Right lobe of liver (tissue), 6 donors: Measurements from ENCODE around the gene ARHGAP12. TPM values are rescaled to one million over a fixed set of nuclear protein-coding genes. Genes with fewer than 3 reads are reported as not detected.
A peak's percentile ranks its signal among the peaks of the same experiment; 100 is the strongest.

Experiments used
- ATAC-seq, 4 donors: fragments of 200-7000 bp; cut with Tn5 transposase; one replicate each; pipeline ENCODE4 v1.9.1; 2020; ENCODE audit warnings: mild to moderate bottlenecking in 4 of 4, moderate library complexity in 4 of 4
- DNase-seq, 3 donors: peaks; one replicate each; pipeline ENCODE4 v3.0.0-alpha.2; 2020
- H3K27ac ChIP-seq, 3 donors: fragments of 200-600 bp; one replicate each; pipeline ENCODE4 v1.8.0; 2022
- H3K27me3 ChIP-seq, 2 donors: fragments of 200-600 bp; one replicate each; pipeline ENCODE4 v1.8.0; 2022
- H3K36me3 ChIP-seq, 4 donors: fragments of 200-600 bp; sonication (generic) in 1 of 4; one replicate each; pipeline versions ENCODE4 v1.5.1 to v1.8.0; 2017 to 2022; ENCODE audit warnings: control low read depth in 1 of 4
- H3K4me1 ChIP-seq, 4 donors: fragments of 200-600 bp; sonication (generic) in 1 of 4; one replicate each; pipeline versions ENCODE4 v1.5.1 to v1.8.0; 2017 to 2022; ENCODE audit warnings: control low read depth in 1 of 4
- H3K4me3 ChIP-seq, 3 donors: fragments of 200-600 bp; one replicate each; pipeline ENCODE4 v1.8.0; 2022
- H3K9me3 ChIP-seq, 4 donors: fragments of 200-600 bp; sonication (generic) in 1 of 4; one replicate each; pipeline versions ENCODE4 v1.5.1 to v1.8.0; 2017 to 2022; ENCODE audit warnings: control low read depth in 1 of 4
- POLR2A ChIP-seq: fragments of 450-650 bp; IDR thresholded peaks from one replicate; pipeline ENCODE4 v1.6.1; 2017; ENCODE audit warnings: antibody characterized with exemption, mild to moderate bottlenecking
- WGBS: methylation state at CpG from one replicate; pipeline ENCODE4 v1.1.6; 2018; ENCODE audit warnings: low coverage, low lambda C conversion rate; ENCODE audit not compliant: insufficient coverage; ENCODE audit errors: missing lambda C conversion rate; 5-methylcytosine and 5-hydroxymethylcytosine counted together
- intact Hi-C, 2 donors: fragments of 100-400 bp; cut with DNase I; formaldehyde crosslinking; loops; one replicate each; pipeline versions ENCODE4 v1.11.2 to v1.14.1; 2022
- total RNA-seq, 6 experiments: library from RNA; depleted of rRNA in 2 of 6; stranded (reverse); fragments of >200 nt in 2 of 6; fragmentation: NEBNext Ultra II Directional in 3 of 6; extraction: Animal tissue kit (Norgen Biotek cat#: 25700) in 3 of 6; gene quantifications; one replicate each; pipeline versions ENCODE4 v1.1.0 to v1.2.4, GENCODE V29; 2016 to 2023
- TF ChIP-seq, protein P1 (sequence below), 4 donors: fragments of 200-600 bp in 3 of 4; fragments of 450-650 bp in 1 of 4; IDR thresholded peaks; one replicate each; pipeline versions ENCODE4 v1.5.1 to v1.8.0; 2016 to 2022; ENCODE audit warnings: antibody characterized with exemption in 4 of 4, mild to moderate bottlenecking in 2 of 4
- donor health status: DM: no; HTN: yes; CAD: no.
- donor health status: DM: no; HTN: no; CAD: no.
- donor health status: DM: no; HTN: no; CAD: no.
- donor health status: DM: no; HTN: yes; CAD: no.
- donor health status: DM: no; HTN: yes; CAD: no.

Gene ARHGAP12
- total RNA-seq, 6 experiments from 2014 or later, result 12.1 to 24.8 (median 17.6) TPM

DNA sequence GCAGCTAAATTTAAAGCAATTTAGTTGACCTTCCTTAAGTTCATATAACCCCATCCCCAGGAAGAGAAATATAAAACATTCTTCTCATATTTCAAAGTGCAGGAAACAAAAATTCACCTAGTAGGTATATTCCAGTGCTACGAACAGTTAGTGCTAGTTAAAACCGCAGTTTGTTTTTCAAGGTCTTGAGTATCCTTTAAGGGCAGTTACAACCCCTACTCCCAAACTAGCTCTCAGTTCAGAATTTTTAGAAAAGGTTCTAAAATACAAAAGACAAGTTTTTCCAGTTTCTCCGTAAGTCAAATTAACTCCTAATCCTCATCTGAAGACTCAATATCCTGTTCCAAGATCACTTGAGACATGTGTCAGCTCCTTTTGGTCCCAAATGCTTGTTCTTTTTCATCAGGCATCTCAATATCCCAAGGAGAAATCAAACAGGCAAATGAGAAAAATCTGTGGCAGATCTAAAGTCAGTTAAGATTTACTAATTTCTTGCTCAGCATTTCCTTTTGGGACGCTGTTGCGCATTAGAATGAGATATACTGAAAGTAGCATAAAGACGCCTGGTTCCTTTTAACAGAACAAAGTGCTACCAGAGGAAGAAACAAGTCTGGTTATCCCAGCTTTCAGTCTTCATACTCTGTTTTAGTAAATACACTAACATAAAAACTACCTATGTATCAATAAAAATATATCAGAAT is 51.8 kb downstream of the ARHGAP12 start:
- Histone ChIP-seq H3K4me1 (peaks cover 0 to 12% (median 0%) of the 10 kb centered on the region in 4 donors), H3K27ac (no peak overlapping the region), H3K36me3 (no peaks in the 10 kb centered on the region), H3K27me3 (no peaks in the 10 kb centered on the region), H3K9me3 (no peaks in the 10 kb centered on the region), H3K4me3 (no peak overlapping the region)
- TF ChIP-seq, protein P1, sequence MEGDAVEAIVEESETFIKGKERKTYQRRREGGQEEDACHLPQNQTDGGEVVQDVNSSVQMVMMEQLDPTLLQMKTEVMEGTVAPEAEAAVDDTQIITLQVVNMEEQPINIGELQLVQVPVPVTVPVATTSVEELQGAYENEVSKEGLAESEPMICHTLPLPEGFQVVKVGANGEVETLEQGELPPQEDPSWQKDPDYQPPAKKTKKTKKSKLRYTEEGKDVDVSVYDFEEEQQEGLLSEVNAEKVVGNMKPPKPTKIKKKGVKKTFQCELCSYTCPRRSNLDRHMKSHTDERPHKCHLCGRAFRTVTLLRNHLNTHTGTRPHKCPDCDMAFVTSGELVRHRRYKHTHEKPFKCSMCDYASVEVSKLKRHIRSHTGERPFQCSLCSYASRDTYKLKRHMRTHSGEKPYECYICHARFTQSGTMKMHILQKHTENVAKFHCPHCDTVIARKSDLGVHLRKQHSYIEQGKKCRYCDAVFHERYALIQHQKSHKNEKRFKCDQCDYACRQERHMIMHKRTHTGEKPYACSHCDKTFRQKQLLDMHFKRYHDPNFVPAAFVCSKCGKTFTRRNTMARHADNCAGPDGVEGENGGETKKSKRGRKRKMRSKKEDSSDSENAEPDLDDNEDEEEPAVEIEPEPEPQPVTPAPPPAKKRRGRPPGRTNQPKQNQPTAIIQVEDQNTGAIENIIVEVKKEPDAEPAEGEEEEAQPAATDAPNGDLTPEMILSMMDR (IDR thresholded peaks at IDR 0.05), result no peak
- TF ChIP-seq POLR2A, result no peak
- intact Hi-C loops, result no loop called here
- ATAC-seq (peak in 1 of 4 donors; percentile 40), DNase-seq (no peak)
- WGBS, result 74% methylated on average over 6 of the region's 6 CpGs

DNA sequence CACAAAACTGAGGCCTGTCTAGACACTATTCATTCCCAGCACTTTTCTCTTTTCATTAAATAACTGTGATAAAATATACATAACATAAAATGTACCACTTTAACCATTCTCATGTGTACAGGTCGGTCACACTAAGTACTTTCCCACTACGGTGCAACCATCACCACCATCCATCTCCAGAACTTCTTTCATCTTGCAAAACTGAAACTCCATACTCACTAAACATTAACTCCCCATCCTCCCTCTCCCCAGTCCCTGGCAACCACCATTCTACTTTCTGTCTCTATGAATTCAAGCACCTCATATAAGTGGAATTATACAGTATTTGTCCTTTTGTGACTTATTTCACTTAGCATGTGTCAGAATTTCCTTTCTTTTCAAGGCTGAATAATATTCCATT is 53.0 kb downstream of the ARHGAP12 start:
- WGBS, result 58% methylated on average over 2 of the region's 2 CpGs
- no peaks in the 10 kb centered on the region for H3K36me3 ChIP-seq
- H3K27me3 ChIP-seq, result no peaks in the 10 kb centered on the region
- ATAC-seq (no peak), DNase-seq (no peak)
- no peaks in the 10 kb centered on the region for H3K9me3 ChIP-seq
- no peak overlapping the region for H3K27ac ChIP-seq
- H3K4me3 ChIP-seq, result no peak overlapping the region
- H3K4me1 ChIP-seq, result peaks cover 0 to 8% (median 0%) of the 10 kb centered on the region in 4 donors
- intact Hi-C loops, result no loop called here
- TF ChIP-seq, protein P1 (IDR thresholded peaks at IDR 0.05), result no peak
- no peak for TF ChIP-seq POLR2A

DNA sequence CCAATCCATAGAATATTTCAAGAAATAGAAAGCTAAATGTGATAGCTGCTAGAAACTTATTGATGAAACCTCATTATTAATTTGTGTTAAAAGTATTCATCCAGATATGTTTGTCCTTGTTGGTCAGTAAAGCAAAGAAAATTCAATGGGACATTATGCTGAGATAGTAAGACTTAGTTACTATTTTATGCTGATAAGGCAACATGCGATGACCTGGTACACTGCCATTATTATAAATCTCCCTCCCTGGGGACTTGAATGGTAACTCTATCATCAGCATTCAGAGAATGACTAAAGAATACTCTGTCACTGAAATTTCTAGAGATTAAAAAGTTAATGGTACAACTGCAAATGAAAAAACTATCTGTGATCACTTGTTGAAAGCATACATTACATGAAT is 54.9 kb downstream of the ARHGAP12 start:
- ATAC-seq (no peak), DNase-seq (no peak)
- Histone ChIP-seq H3K27me3 (no peaks in the 10 kb centered on the region), H3K36me3 (no peaks in the 10 kb centered on the region), H3K4me1 (no peaks in the 10 kb centered on the region), H3K9me3 (no peaks in the 10 kb centered on the region), H3K4me3 (no peak overlapping the region), H3K27ac (no peak overlapping the region)
- intact Hi-C loops, result no loop called here
- 45% methylated on average over 1 of the region's 1 CpG for WGBS
- no peak for TF ChIP-seq POLR2A
- TF ChIP-seq, protein P1 (IDR thresholded peaks at IDR 0.05), result no peak

DNA sequence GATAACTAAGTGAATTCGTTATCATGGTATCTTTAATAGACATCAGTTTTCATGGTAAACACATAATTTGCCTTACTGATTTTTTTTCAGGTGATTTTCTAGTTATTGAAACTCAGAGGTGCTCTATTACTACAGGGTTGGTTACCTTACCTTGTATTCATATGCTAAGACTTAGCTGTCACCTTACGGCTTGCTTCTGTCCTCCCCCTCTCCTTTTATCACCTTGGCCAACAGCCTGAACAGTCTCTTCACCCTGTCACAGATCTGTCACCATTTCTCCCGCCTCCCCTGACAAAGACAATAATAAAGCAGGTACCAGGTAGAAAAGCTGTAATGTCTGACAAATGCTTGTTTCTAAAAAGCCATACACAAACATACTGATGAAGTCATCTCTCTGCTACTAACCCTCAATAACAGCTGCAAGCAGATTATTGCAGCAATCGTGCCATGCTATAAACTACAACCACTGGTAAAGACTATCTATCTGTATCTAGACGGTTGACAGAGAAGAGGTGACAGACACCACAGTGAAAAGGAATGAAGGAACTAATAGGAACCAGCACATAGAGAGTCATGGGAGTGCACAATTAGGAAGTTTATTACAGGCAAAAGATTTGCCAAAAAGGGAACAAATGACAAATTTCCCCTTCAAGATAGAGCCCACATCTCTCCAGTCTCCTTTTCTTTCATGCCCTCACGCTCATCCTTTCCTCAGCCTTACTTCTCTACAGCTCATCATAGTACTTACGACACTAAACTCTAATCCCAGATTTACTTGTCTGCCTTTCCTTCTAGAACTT is 57.2 kb downstream of the ARHGAP12 start:
- H3K4me3 ChIP-seq, result no peak overlapping the region
- no peaks in the 10 kb centered on the region for H3K4me1 ChIP-seq
- intact Hi-C loops, result no loop called here
- ATAC-seq (peak in 3 of 4 donors; percentile 10 to 64 (median 18)), DNase-seq (no peak)
- WGBS, result 62% methylated on average over 7 of the region's 7 CpGs
- no peak overlapping the region for H3K27ac ChIP-seq
- H3K36me3 ChIP-seq, result no peaks in the 10 kb centered on the region
- H3K27me3 ChIP-seq, result no peaks in the 10 kb centered on the region
- TF ChIP-seq, protein P1 (IDR thresholded peaks at IDR 0.05), result no peak
- H3K9me3 ChIP-seq, result no peaks in the 10 kb centered on the region
